ENCODE results near the gene TAL2.

Gene TAL2

DNA sequence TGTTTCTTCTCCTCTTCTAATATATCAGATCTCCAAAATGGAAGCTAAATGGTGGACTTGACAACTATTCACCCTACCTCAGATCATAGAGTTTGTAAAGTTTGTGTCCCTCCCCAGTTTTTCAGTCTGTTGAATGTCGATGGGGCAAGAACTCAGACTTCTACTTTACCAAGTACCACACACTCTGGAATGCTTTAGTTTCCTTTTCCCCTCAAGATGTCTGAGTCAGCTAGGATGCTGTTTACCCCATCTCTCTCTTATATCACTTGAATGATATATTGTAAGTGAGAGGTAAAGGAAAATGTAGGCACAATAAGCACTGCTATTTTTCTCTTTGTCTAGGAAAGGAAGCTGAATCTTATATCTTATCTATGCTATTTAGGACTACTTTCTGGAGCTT, 25.9 kb upstream of the TAL2 start:
- Histone ChIP-seq H3K4me3 (ENCODE audit: low read depth, low read length) (no peak overlapping the region), H3K27ac (no peak overlapping the region), H3K36me3 (replicated peaks) (no peaks in the 10 kb centered on the region), H3K27me3 (replicated peaks) (no peaks in the 10 kb centered on the region)
- no peak for DNase-seq
- in situ Hi-C loops (cut with HindIII; ENCODE audit: low pct_ligation_motif_present, low sequenced_read_pairs), result no loop called here
- TF ChIP-seq, protein P1, sequence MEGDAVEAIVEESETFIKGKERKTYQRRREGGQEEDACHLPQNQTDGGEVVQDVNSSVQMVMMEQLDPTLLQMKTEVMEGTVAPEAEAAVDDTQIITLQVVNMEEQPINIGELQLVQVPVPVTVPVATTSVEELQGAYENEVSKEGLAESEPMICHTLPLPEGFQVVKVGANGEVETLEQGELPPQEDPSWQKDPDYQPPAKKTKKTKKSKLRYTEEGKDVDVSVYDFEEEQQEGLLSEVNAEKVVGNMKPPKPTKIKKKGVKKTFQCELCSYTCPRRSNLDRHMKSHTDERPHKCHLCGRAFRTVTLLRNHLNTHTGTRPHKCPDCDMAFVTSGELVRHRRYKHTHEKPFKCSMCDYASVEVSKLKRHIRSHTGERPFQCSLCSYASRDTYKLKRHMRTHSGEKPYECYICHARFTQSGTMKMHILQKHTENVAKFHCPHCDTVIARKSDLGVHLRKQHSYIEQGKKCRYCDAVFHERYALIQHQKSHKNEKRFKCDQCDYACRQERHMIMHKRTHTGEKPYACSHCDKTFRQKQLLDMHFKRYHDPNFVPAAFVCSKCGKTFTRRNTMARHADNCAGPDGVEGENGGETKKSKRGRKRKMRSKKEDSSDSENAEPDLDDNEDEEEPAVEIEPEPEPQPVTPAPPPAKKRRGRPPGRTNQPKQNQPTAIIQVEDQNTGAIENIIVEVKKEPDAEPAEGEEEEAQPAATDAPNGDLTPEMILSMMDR (IDR thresholded peaks at IDR 0.05; ENCODE audit: low read depth, low read length, missing control alignments), result no peak

GRCh38 chr9:105637787-105638395, 24.4 kb upstream of the TAL2 start:
- Histone ChIP-seq H3K36me3 (replicated peaks) (no peaks in the 10 kb centered on the region), H3K27me3 (replicated peaks) (no peaks in the 10 kb centered on the region), H3K4me3 (ENCODE audit: low read depth, low read length) (no peak overlapping the region), H3K27ac (no peak overlapping the region)
- in situ Hi-C loops (cut with HindIII; ENCODE audit: low pct_ligation_motif_present, low sequenced_read_pairs), result no loop called here
- TF ChIP-seq, protein P1 (IDR thresholded peaks at IDR 0.05; ENCODE audit: low read depth, low read length, missing control alignments), result peak; percentile 70
- no peak for DNase-seq

- no peaks in the 10 kb centered on the region for H3K27me3 ChIP-seq (replicated peaks)
- in situ Hi-C loops (cut with HindIII; ENCODE audit: low pct_ligation_motif_present, low sequenced_read_pairs), result no loop called here
- no peak for DNase-seq
- H3K4me3 ChIP-seq (ENCODE audit: low read depth, low read length), result no peak overlapping the region
- TF ChIP-seq, protein P1 (IDR thresholded peaks at IDR 0.05; ENCODE audit: low read depth, low read length, missing control alignments), result no peak
- no peaks in the 10 kb centered on the region for H3K36me3 ChIP-seq (replicated peaks)
- H3K27ac ChIP-seq, result no peak overlapping the region
These were observed 22.3 kb upstream of the TAL2 start for GRCh38 chr9:105639936-105640335.

DNA sequence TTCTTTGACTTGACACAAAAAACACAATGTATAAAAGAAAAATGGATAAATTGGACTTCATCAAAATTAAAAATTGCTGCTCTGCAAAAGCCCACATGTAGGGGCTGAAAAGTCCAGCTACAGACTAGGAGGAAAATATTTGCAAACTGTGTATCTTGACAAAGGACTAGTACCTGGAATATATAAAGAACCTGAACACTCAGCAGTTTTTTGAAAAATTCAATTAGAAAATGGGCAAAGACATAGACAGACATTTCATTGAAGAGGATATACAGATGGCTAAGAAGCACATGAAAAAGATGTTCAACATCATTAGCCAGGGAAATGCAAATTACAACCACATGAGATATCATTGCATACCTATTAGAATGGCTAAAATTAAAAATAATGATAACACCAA, 18.5 kb upstream of the TAL2 start:
- no peaks in the 10 kb centered on the region for H3K36me3 ChIP-seq (replicated peaks)
- no peak overlapping the region for H3K4me3 ChIP-seq (ENCODE audit: low read depth, low read length)
- no peaks in the 10 kb centered on the region for H3K27me3 ChIP-seq (replicated peaks)
- no peak for DNase-seq
- in situ Hi-C loops (cut with HindIII; ENCODE audit: low pct_ligation_motif_present, low sequenced_read_pairs), result no loop called here
- TF ChIP-seq, protein P1 (IDR thresholded peaks at IDR 0.05; ENCODE audit: low read depth, low read length, missing control alignments), result no peak
- no peak overlapping the region for H3K27ac ChIP-seq

DNA sequence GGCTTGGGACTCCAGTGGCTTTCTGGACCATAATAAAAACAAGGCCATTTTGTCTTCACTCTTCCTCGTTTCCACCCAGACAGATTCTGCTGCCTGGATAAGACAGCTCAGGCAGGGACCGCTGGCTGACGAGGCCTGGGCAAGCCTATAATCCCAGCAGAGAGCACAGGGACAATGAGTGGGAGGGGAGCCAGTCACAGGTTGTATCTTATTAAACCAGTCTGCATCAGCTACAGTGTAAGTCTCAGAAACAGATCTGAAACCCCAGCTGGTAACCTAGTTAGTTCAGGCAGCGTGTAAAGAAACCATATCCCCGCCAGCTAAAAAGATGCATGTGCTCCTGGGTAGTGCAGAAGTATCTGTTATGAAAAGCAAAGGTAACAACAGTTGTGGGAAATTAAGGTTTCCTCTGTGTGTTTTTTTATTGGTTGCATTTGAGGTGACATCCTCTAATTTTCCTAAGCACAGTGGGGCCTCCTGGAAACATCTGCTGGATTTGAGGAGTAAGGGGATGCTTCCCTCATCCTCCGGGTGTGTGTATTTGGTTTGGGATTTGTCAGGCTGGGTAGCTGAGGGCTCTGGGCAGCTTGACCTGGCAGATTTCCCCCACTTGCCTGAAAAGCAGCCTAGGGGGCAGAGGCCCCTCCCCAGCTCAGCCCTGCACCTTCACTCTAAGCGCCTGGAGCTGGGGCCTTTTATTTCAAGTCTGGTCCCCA, 15.2 kb upstream of the TAL2 start:
- DNase-seq, result no peak
- H3K36me3 ChIP-seq (replicated peaks), result no peaks in the 10 kb centered on the region
- H3K4me3 ChIP-seq (ENCODE audit: low read depth, low read length), result no peak overlapping the region
- in situ Hi-C loops (cut with HindIII; ENCODE audit: low pct_ligation_motif_present, low sequenced_read_pairs), result no loop called here
- H3K27ac ChIP-seq, result no peak overlapping the region
- TF ChIP-seq, protein P1 (IDR thresholded peaks at IDR 0.05; ENCODE audit: low read depth, low read length, missing control alignments), result no peak
- no peaks in the 10 kb centered on the region for H3K27me3 ChIP-seq (replicated peaks)

All from brain microvascular endothelial cell (primary cell).